SK-N-SH (cell line): ENCODE measurements around the gene CEP44. TPM values are rescaled to one million over a fixed set of nuclear protein-coding genes. Genes with fewer than 3 reads are reported as not detected.

Source experiments
- CTCF ChIA-PET: fragments of 300-600, 350-600 bp; formaldehyde crosslinking; extraction: SDS; loops from one replicate; lab custom pipeline; 2021; lab: Yijun Ruan, JAX
- POLR2A ChIA-PET: fragments of 350-600 bp; sonication (Branson Sonifier 250); formaldehyde crosslinking; extraction: SDS; loops from one replicate; lab custom pipeline; 2020; ENCODE audit warnings: antibody characterized with exemption, inconsistent platforms; lab: Yijun Ruan, JAX
- DNase-seq: peaks from one replicate; pipeline ENCODE4 v3.0.0; 2012
- H2AFZ ChIP-seq: fragments of 200-600 bp; sonication (generic); 2 replicates; pipeline ENCODE4 v1.8.1; 2016; ENCODE audit warnings: antibody characterized with exemption, mild to moderate bottlenecking, low read depth
- H3F3A ChIP-seq: fragments of 200-600 bp; sonication (generic); replicated peaks from 2 replicates; pipeline ENCODE3; 2016; ENCODE audit warnings: antibody characterized with exemption, mild to moderate bottlenecking; ENCODE audit not compliant: insufficient read depth
- H3K27ac ChIP-seq, 2 experiments: fragments of 200-500 bp in 1 of 2; fragments of 200-600 bp in 1 of 2; sonication (Bioruptor generic) in 1 of 2; sonication (generic), shearing (Covaris generic) in 1 of 2; 2 replicates each; pipeline versions ENCODE4 v1.5.1 to v1.6.1; 2014 to 2016; ENCODE audit warnings: low read depth in 2 of 2, inconsistent platforms in 1 of 2, low read length in 1 of 2, mild to moderate bottlenecking in 1 of 2, mixed read lengths in 1 of 2
- H3K27me3 ChIP-seq: fragments of 200-600 bp; sonication (generic), shearing (Covaris generic); 2 replicates; pipeline ENCODE4 v1.6.1; 2016; ENCODE audit warnings: mixed run types; ENCODE audit not compliant: insufficient read depth
- H3K36me3 ChIP-seq, 2 experiments: fragments of 200-500 bp in 1 of 2; fragments of 200-600 bp in 1 of 2; sonication (Bioruptor generic) in 1 of 2; sonication (generic) in 1 of 2; replicated peaks in 1 of 2; 2 replicates each; pipeline versions ENCODE3 to v1.5.1; 2014 to 2016; ENCODE audit warnings: low read length in 1 of 2, mild to moderate bottlenecking in 1 of 2; ENCODE audit not compliant: insufficient read depth in 2 of 2, control insufficient read depth in 1 of 2
- H3K4me1 ChIP-seq, 2 experiments: fragments of 200-500 bp in 1 of 2; fragments of 200-600 bp in 1 of 2; sonication (Bioruptor generic) in 1 of 2; sonication (generic), shearing (Covaris generic) in 1 of 2; 2 replicates each; pipeline versions ENCODE4 v1.5.1 to v1.6.1; 2014 to 2016; ENCODE audit warnings: low read depth in 1 of 2, low read length in 1 of 2, mixed run types in 1 of 2; ENCODE audit not compliant: insufficient read depth in 2 of 2, control insufficient read depth in 1 of 2
- H3K4me2 ChIP-seq: fragments of 200-600 bp; sonication (generic), shearing (Covaris generic); 2 replicates; pipeline ENCODE4 v1.6.1; 2017; ENCODE audit warnings: mixed run types
- H3K4me3 ChIP-seq, 2 experiments: fragments of 200-500 bp in 1 of 2; fragments of 200-600 bp in 1 of 2; sonication (Bioruptor generic) in 1 of 2; sonication (generic), shearing (Covaris generic) in 1 of 2; 2 replicates each; pipeline versions ENCODE4 v1.5.1 to v1.8.1; 2014 to 2016; ENCODE audit warnings: low read depth in 2 of 2, inconsistent platforms in 1 of 2, low read length in 1 of 2, mild to moderate bottlenecking in 1 of 2, mixed read lengths in 1 of 2, moderate library complexity in 1 of 2
- H3K79me2 ChIP-seq: fragments of 200-600 bp; sonication (generic); 2 replicates; pipeline ENCODE4 v1.8.1; 2017; ENCODE audit warnings: mild to moderate bottlenecking; ENCODE audit not compliant: insufficient read depth
- H3K9ac ChIP-seq: fragments of 200-600 bp; sonication (generic); 2 replicates; pipeline ENCODE4 v1.6.1; 2017; ENCODE audit warnings: mixed run types
- H3K9me2 ChIP-seq: fragments of 200-600 bp; sonication (generic); 2 replicates; pipeline ENCODE4 v1.6.1; 2017; ENCODE audit warnings: mixed run types
- H3K9me3 ChIP-seq: fragments of 200-600 bp; sonication (generic); 2 replicates; pipeline ENCODE4 v1.6.1; 2017; ENCODE audit warnings: mixed run types, mild to moderate bottlenecking, moderate library complexity
- H4K20me1 ChIP-seq: fragments of 200-600 bp; sonication (generic); 2 replicates; pipeline ENCODE4 v1.6.1; 2017; ENCODE audit warnings: mild to moderate bottlenecking, mixed run types; ENCODE audit not compliant: insufficient read depth
- CTCF ChIP-seq: fragments of 200-600 bp; sonication (generic); IDR thresholded peaks from 2 replicates; pipeline ENCODE4 v1.6.1; 2017; ENCODE audit warnings: antibody characterized with exemption, mild to moderate bottlenecking, moderate library complexity
- ELF1 ChIP-seq: IDR thresholded peaks from 2 replicates; pipeline ENCODE4 v1.4.0; 2012
- EZH2phosphoT487 ChIP-seq: fragments of 200-600 bp; sonication (generic); IDR thresholded peaks from 2 replicates; pipeline ENCODE4 v1.6.1; 2017; ENCODE audit warnings: low read depth, mixed run types, mild to moderate bottlenecking, antibody characterized with exemption, moderate library complexity, borderline replicate concordance
- FOXM1 ChIP-seq: IDR thresholded peaks from 2 replicates; pipeline ENCODE4 v1.4.0; 2012; ENCODE audit warnings: low read depth, mild to moderate bottlenecking
- GATA2 ChIP-seq: sonication (generic); formaldehyde crosslinking; IDR thresholded peaks from 2 replicates; pipeline ENCODE4 v1.5.0; 2020; ENCODE audit warnings: mild to moderate bottlenecking, missing genetic modification reagents
- JUND ChIP-seq: IDR thresholded peaks from 2 replicates; pipeline ENCODE4 v1.4.0; 2012
- NFIC ChIP-seq: IDR thresholded peaks from 2 replicates; pipeline ENCODE4 v1.4.0; 2012; ENCODE audit warnings: borderline replicate concordance
- NRF1 ChIP-seq: IDR thresholded peaks from 2 replicates; pipeline ENCODE4 v1.6.1; 2012; ENCODE audit warnings: low read depth, mild to moderate bottlenecking, low read length
- RAD21 ChIP-seq: IDR thresholded peaks from 2 replicates; pipeline ENCODE4 v1.6.1; 2012; ENCODE audit warnings: mild to moderate bottlenecking, low read length
- RFX5 ChIP-seq: IDR thresholded peaks from 2 replicates; pipeline ENCODE4 v1.6.1; 2012; ENCODE audit warnings: mild to moderate bottlenecking, improper control_type of control experiment, low read length
- RXRA ChIP-seq: IDR thresholded peaks from 2 replicates; pipeline ENCODE4 v1.4.0; 2012; ENCODE audit warnings: low read depth, mild to moderate bottlenecking, borderline replicate concordance
- SIN3A ChIP-seq: IDR thresholded peaks from 2 replicates; pipeline ENCODE4 v1.6.1; 2012; ENCODE audit warnings: low read depth, mild to moderate bottlenecking, low read length, moderate library complexity, borderline replicate concordance
- TAF1 ChIP-seq: IDR thresholded peaks from 2 replicates; pipeline ENCODE4 v1.6.1; 2012; ENCODE audit warnings: low read depth, mild to moderate bottlenecking, low read length, moderate library complexity, borderline replicate concordance
- USF2 ChIP-seq: fragments of 150-350 bp; IDR thresholded peaks from 2 replicates; pipeline ENCODE4 v1.6.1; 2017; ENCODE audit warnings: antibody characterized with exemption, low read length, low read depth, borderline replicate concordance
- WGBS: methylation state at CpG from one replicate; pipeline ENCODE4 v1.1.6; 2017; ENCODE audit warnings: low lambda C conversion rate; 5-methylcytosine and 5-hydroxymethylcytosine counted together
- polyA plus RNA-seq, 3 experiments: library from polyadenylated mRNA; depleted of rRNA; stranded (reverse); fragments of >200 nt; gene quantifications; 2 replicates each; pipeline ENCODE4 v1.2.3, GENCODE V29; 2012
- TF ChIP-seq, protein P1 (sequence below): fragments of 150-350 bp; IDR thresholded peaks from 2 replicates; pipeline ENCODE4 v1.6.1; 2016; ENCODE audit warnings: mild to moderate bottlenecking, low read depth, low read length
- TF ChIP-seq, protein P2 (sequence below): IDR thresholded peaks from 2 replicates; pipeline ENCODE4 v1.4.0; 2012; ENCODE audit warnings: low read depth, borderline replicate concordance
- TF ChIP-seq, protein P3 (sequence below): IDR thresholded peaks from 2 replicates; pipeline ENCODE4 v1.6.1; 2012; ENCODE audit warnings: mild to moderate bottlenecking, low read depth, low read length, moderate library complexity

Gene CEP44
- polyA plus RNA-seq, 1 of the 3 experiments (the other 2 are of a cell fraction): 3.8 TPM

DNA sequence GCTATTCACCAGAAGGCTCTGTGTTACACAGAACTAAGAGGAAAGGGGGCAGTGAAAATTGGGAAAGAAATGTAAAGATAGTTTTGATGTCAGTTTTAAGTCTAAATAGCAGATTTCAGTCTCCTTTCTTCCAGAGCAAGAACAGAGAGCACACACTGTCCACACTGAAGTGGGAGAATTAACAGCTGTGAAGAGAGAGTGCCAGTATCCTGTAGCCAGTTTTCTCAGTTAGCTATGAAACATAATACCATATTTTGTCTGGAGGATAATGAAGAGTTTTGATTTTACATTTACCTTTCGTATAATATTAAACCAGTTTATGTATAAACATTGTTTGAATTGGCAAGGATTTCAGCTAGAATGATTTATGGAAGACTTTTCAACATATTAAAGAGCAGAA, 35.3 kb upstream of the CEP44 start:
- peak overlapping the region in 1 of 2 experiments; percentile 79; a peak in 2 of 4 replicates for H3K27ac ChIP-seq
- CTCF ChIA-PET: interaction anchor here (1.0 to 1.4 kb wide), 4 partner anchors 11 to 70 kb away, joined by 3 to 4 read pairs (median 3); no protein-coding TSS in a partner anchor
- 64% methylated on average over 1 of the region's 1 CpG for WGBS
- peaks cover 5 to 29% of the 10 kb centered on the region in 2 experiments; a peak in 1 of 4 replicates for H3K4me1 ChIP-seq
- H3K4me3 ChIP-seq: no peak overlapping the region
- no peaks in the 10 kb centered on the region for H3K27me3 ChIP-seq
- H3F3A ChIP-seq: peaks cover 3% of the 10 kb centered on the region
- no peak overlapping the region for H2AFZ ChIP-seq
- H3K36me3 ChIP-seq: peaks cover 3 to 10% of the 10 kb centered on the region in 2 experiments
- DNase-seq: no peak
- TF ChIP-seq USF2 (no peak), RAD21 (no peak), EZH2phosphoT487 (no peak), TAF1 (no peak), RXRA (no peak), SIN3A (no peak), ELF1 (no peak), NFIC (no peak), CTCF (no peak), NRF1 (no peak), JUND (no peak), RFX5 (no peak), FOXM1 (no peak), GATA2 (no peak)
- TF ChIP-seq, protein P1, sequence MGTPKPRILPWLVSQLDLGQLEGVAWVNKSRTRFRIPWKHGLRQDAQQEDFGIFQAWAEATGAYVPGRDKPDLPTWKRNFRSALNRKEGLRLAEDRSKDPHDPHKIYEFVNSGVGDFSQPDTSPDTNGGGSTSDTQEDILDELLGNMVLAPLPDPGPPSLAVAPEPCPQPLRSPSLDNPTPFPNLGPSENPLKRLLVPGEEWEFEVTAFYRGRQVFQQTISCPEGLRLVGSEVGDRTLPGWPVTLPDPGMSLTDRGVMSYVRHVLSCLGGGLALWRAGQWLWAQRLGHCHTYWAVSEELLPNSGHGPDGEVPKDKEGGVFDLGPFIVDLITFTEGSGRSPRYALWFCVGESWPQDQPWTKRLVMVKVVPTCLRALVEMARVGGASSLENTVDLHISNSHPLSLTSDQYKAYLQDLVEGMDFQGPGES: no peak
- TF ChIP-seq, protein P2, sequence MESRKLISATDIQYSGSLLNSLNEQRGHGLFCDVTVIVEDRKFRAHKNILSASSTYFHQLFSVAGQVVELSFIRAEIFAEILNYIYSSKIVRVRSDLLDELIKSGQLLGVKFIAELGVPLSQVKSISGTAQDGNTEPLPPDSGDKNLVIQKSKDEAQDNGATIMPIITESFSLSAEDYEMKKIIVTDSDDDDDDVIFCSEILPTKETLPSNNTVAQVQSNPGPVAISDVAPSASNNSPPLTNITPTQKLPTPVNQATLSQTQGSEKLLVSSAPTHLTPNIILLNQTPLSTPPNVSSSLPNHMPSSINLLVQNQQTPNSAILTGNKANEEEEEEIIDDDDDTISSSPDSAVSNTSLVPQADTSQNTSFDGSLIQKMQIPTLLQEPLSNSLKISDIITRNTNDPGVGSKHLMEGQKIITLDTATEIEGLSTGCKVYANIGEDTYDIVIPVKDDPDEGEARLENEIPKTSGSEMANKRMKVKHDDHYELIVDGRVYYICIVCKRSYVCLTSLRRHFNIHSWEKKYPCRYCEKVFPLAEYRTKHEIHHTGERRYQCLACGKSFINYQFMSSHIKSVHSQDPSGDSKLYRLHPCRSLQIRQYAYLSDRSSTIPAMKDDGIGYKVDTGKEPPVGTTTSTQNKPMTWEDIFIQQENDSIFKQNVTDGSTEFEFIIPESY: no peak
- TF ChIP-seq, protein P3, sequence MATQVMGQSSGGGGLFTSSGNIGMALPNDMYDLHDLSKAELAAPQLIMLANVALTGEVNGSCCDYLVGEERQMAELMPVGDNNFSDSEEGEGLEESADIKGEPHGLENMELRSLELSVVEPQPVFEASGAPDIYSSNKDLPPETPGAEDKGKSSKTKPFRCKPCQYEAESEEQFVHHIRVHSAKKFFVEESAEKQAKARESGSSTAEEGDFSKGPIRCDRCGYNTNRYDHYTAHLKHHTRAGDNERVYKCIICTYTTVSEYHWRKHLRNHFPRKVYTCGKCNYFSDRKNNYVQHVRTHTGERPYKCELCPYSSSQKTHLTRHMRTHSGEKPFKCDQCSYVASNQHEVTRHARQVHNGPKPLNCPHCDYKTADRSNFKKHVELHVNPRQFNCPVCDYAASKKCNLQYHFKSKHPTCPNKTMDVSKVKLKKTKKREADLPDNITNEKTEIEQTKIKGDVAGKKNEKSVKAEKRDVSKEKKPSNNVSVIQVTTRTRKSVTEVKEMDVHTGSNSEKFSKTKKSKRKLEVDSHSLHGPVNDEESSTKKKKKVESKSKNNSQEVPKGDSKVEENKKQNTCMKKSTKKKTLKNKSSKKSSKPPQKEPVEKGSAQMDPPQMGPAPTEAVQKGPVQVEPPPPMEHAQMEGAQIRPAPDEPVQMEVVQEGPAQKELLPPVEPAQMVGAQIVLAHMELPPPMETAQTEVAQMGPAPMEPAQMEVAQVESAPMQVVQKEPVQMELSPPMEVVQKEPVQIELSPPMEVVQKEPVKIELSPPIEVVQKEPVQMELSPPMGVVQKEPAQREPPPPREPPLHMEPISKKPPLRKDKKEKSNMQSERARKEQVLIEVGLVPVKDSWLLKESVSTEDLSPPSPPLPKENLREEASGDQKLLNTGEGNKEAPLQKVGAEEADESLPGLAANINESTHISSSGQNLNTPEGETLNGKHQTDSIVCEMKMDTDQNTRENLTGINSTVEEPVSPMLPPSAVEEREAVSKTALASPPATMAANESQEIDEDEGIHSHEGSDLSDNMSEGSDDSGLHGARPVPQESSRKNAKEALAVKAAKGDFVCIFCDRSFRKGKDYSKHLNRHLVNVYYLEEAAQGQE: no peak
- no peaks in the 10 kb centered on the region for H4K20me1 ChIP-seq
- H3K79me2 ChIP-seq: no peaks in the 10 kb centered on the region
- no peak overlapping the region for H3K4me2 ChIP-seq
- H3K9ac ChIP-seq: no peak overlapping the region
- H3K9me3 ChIP-seq: no peaks in the 10 kb centered on the region
- POLR2A ChIA-PET: no interaction called here
- H3K9me2 ChIP-seq: no peaks in the 10 kb centered on the region
